MM.1S (cell line): Measurements from ENCODE around the gene PLXDC2.

Source experiments
- CTCF ChIP-seq: fragments of 300-600 bp; sonication (generic); IDR thresholded peaks from 2 replicates; pipeline ENCODE4 v1.5.1; 2016; ENCODE audit warnings: antibody characterized with exemption, low read length, mixed read lengths
- EZH2 ChIP-seq: fragments of 300-600 bp; sonication (generic); optimal IDR thresholded peaks from 2 replicates; pipeline ENCODE3; 2017; ENCODE audit warnings: low read depth, mild to moderate bottlenecking, antibody characterized with exemption, low read length, mixed read lengths
- EZH2phosphoT487 ChIP-seq: fragments of 300-600 bp; sonication (generic); IDR thresholded peaks from 2 replicates; pipeline ENCODE4 v1.6.1; 2018; ENCODE audit warnings: antibody characterized with exemption, low read length

- TF ChIP-seq CTCF (no peak), EZH2 (no peak), EZH2phosphoT487 (no peak)
Observed at GRCh38 chr10:19874791-19875190, 58.6 kb downstream of the PLXDC2 start.
